SKM-1 treated with dmso at 0.1 percent for 144 hours (cell line): Measurements from ENCODE around the gene RAB11FIP5.
"Not testable (repeated sequence)": the region's sequence is repeated elsewhere in the genome, so short reads cannot be mapped to it uniquely, and the experiment has no call there.

Experiments
- DNase-seq: peaks from one replicate; lab custom pipeline; 2025; ENCODE audit not compliant: unreplicated experiment; lab: John Stamatoyannopoulos, UW

The RAB11FIP5 gene

DNA sequence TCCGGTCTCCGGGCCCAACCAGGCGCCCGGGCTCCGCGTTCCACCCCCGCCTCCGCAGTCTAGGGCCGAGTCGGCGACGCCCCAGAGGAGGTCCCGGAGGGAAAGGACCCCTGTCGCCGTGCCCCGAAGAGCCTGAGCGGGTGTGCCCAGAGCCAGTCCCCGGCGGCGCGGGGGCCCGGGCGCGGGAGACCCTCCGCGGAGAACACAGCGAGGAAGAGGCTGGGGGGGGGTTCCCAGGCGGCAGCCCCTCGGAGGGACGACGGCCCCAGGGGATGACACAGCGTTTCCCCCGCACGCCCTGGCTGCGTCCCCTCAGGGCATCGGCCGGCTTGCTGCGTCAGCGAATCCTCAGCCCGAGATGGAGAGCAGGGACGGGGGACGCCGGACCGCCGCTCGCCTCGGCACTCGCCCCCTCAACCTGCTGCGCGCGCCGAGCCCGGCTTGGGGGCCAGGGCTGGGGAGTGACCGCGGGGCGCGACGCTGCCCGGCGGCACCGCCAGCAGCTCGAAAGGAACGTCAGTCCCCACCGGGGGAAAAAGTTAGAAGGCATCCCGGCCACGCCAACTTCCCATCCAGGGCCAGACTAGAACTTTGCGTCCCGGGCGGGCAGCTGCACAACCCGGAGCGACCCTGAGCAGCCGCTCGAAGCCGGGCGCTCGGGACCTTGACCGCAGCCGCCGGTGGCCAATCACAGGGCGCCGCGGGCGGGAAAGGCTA is 41.9 kb downstream of the RAB11FIP5 start:
- no peak for DNase-seq

DNA sequence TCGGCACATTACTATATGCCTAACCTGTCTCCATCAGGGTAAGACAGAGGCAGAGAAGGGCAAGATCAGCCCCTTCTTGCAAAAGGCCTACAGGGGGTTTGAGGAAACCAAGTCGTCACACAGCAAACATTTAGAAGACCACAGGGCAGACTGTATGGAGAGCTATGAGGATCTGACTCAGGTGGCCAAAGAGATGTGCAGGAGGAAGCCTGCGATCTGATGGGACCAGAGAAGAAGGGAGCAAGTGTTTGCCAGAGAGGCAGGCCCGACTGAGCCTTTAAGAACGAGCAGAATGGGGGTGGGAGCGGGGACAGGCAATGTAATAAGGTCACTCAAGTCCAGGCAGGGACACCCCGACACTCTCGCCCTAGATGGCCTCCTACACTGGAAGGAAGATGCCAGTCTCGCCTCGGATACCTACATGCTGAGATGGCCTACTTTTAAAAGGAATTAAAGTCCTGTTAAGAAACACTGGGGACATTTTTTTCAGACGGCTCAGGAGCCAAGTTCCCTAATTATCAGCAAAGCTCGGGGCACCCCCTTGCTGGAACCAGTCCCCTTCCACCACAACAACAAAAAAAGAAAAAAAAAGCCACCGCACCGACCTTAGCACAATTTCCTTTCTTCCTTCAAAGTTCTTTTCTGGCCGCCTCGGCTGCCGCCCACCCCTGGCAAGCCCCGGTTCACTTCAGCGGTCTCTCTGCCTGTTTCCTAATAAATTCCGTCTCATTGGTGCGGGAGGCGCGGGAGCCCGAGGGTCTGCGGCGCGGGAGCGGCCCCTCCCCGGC is 42.7 kb downstream of the RAB11FIP5 start:
- peak; percentile 4 for DNase-seq

DNA sequence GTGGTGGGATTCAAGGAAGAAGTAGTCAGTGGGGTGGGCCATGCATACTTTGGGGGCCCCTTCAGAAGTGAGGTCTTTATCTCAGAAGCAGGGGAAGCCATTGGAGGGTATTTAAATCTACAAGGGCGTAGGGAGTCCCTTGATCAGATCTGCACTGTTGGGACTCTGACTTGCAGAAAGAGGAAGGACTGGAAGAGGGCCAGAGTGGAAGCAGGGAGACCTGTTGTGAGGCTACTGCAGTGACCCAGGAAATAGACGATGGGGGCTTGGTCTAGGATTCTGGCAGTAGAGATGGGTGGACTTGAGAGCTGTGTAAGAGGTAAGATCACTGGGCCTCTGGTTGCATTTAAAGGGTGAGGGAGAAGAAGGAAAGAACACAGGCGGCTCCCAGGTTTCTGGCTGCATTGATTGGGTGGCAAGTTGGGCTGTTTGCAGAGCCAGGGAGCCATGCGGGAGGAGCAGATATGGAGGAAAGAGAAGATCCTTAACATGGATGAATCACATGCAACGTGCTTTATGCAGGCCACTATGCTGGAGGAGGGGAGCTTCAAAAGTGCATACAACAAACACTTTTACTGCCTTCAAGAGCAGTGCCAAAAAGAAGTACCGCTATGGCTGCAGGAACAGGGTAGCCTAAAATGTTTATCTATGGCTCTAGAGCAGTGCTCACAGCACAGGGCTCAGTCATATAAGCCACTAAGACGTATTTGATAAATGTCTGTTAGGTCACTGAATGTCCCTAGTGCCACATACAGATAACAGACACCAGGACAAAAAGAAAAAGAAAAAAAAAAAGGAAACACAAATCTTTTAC is 43.5 kb downstream of the RAB11FIP5 start:
- peak; percentile 42 for DNase-seq

DNA sequence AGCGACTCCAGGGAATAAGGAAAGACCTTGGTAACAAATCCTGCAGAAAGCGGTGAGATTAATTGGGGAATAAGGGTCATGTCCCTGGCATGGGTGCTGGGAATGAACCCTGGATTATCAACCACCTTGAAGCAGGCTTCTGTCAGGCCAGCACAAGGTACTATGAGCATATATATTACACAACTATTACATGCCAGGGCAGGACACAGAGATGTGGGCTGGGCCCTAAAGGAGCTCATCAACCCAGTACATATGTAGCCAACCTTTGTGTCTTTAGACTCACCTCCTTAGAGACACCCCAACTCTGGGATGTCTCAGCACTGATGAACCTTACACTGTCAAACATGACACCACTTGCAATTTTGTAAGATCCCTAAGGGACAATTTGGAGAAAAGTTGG is 44.6 kb downstream of the RAB11FIP5 start:
- DNase-seq, result no peak

DNA sequence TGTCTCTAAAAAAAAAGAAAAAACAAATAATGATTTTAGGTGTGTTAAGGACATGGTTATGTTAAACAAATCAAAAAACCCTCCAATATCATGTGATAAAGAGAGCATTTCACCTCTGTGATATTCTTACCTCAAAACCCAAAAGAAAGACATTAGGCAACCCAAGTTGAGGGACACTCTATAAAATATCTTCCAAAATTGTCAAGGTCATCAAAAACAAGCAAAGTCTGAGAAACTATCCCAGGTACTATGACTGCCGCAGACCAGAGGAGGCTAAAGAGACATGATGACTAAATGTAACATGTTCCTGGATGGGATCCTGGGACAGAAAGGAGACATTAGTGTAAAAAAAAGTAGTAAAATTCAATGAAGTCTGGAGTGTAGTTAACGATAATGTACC is 45.7 kb downstream of the RAB11FIP5 start:
- DNase-seq, result no peak

DNA sequence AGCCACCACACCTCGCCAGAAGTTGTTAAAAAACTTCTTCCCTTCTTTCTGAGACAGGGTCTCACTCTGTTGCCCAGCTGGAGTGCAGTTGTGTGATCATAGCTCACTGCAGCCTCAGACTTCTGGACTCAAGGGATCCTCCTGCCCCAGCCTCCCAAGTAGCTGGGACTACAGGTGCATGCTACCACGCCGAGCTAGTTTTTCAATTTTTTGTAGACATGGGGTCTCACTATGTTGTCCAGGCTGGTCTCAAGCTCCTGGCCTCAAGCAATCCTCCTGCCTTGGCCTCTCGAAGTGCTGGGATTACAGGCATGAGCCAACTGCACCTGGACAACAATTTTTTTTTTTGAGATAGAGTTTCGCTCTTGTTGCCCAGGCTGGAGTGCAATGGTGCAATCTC is 47.7 kb downstream of the RAB11FIP5 start:
- not testable (repeated sequence) for DNase-seq

DNA sequence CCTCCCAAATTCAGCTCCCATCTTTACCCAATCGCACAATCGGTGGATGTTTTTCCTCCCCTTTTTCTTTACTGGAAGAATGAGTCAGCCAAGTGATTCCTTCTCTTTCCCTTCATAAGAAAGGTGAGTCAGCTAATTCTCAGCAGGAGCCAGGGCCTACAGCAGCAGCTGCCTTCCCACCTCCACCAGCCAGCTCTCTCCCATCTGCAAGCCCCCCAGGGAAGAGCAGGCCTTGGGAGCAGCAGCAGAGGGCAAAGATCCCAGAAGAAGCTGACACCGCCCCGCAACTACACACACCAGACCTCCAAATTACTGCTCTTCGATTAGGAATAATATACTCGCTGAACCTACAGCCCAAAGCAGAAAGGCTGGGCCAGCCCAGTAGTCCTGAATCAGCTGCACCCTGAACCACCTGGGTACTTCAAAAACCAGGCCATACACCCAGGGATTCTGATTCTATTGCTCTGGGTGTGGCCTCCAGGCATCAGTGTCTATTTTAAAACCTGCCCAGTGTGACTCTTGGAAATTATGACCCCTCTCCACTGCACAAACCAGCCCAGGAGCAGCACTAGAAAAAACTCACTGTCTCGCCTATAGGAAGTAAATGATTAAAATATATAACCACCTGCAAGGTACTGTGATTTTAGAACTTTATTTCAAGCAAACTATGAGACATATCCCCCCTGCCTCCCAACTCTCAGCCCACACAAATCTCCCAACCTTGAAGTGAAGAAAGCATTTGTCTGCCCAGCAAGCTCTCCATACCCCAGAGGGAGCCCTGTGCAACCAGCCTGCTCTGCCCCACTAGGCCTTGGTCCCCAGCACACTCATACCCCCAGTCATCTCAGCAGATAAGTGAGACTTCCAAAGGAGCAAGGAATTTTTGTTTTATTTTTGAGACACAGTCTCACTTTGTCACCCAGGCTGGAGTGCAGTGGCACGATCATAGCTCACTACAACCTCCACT is 48.6 kb downstream of the RAB11FIP5 start:
- DNase-seq, result no peak

DNA sequence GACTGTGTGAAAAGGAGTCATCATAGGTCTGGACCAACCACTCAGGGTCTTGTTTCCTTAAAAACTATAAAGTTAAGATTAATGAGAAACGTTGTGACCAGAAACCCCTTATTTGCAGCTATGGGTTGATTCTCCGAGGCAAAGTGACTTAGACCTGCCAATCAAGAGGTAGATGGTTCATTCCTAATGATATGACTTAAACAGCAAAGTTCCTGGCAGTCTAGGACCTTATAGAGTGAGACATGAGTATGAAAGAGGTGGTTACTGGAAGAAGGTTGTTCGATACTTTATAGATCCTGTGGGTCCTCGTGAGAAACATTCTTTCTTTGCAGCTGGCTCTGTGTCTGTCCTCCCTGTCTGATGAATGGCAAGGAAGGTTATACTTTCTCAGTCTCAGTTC is 49.3 kb downstream of the RAB11FIP5 start:
- DNase-seq, result no peak

DNA sequence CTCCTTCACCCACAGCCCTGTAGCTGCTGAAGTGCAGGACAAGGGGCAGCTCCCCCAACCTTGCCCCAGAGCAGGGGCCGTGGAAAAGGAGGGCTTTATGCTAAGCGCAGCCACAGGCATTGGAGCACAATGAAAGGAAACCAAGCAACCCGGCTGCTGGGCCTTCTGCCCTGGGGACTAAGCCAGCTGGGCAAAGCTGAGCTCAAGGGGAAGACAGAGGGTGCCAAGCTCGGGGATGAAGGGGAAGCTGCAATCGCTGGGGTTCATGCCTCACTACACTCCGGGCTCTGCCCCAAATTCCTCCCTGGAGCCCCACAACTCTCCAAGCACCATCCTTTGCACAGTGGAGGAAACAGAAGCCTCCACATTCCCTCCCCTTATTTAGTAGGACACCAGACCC is 53.6 kb downstream of the RAB11FIP5 start:
- no peak for DNase-seq

DNA sequence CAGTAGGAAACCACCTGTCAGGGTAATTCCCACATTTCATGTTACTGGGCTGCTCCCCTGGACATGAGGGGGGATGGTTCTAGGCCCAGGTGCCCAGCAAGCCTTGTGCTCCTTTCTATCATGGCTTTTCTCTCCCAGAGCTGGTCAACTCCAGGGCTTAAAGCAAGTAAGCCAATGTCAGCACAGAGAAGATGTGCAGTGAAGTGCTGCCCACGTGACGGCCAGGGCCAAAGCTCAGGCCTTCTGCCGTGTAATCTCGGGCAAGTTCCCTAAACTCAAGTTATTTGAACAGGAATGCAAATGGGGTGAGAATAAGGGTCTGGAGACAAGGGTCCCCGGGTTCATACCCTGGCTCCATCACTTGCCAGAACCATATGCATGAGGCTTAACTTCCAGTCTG is 57.8 kb downstream of the RAB11FIP5 start:
- no peak for DNase-seq

DNA sequence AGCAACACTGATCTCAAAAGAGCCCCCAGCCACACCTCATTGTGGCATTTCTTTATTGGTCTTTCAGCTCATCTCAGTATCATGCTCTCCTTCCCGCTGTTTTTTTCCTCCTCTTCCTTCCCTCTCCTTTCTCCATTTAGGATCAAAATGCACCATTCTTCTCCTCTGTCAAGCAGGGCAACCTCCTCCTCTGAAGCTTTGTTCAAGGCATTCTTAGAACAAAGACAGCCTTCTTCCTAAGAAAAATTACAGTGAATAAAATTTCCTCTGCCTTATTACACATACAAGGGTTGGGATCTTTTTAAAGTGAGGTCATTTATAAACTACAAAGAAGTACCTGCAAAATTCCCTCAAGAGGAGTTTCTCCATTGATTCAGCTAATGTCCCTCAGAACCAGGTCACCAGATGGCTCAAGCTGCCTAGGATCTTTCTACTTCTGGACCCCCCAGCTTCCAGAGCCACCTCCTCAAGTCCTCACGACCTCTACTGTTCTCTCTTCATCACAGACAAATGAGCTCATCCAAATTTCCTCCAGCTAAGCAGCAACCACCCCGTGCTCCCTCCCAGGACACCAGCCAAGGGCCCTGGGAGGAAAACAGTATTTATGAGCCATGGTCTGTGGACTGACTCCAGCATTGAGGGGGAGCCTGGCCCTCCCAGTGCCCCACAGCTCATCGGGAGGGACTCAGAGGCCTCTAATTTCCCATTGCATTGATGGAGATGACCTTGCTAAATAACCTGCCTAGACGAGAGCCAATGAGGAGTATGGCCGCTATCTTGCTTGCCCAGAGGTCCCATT is 59.2 kb downstream of the RAB11FIP5 start:
- no peak for DNase-seq

DNA sequence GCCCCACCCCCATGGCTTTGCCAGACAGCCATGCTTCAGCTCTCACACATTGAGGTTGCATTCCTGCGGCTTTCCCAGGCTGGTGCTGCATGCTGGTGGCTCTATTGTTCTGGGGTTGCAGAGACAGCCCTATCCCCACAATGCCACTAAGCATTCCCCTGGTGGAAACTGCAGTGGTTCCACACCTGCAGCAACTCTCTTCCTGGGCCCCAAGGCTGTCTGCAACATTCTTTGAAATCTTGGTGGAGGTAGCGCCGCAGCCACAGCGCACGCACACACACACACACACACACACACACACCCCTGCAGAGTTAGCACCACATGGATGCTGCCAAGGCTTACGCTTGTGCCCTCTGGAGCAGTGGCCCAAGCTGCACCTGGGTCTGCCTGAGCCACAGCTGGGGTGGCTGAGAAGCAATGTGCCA is 62.6 kb downstream of the RAB11FIP5 start:
- no peak for DNase-seq

DNA sequence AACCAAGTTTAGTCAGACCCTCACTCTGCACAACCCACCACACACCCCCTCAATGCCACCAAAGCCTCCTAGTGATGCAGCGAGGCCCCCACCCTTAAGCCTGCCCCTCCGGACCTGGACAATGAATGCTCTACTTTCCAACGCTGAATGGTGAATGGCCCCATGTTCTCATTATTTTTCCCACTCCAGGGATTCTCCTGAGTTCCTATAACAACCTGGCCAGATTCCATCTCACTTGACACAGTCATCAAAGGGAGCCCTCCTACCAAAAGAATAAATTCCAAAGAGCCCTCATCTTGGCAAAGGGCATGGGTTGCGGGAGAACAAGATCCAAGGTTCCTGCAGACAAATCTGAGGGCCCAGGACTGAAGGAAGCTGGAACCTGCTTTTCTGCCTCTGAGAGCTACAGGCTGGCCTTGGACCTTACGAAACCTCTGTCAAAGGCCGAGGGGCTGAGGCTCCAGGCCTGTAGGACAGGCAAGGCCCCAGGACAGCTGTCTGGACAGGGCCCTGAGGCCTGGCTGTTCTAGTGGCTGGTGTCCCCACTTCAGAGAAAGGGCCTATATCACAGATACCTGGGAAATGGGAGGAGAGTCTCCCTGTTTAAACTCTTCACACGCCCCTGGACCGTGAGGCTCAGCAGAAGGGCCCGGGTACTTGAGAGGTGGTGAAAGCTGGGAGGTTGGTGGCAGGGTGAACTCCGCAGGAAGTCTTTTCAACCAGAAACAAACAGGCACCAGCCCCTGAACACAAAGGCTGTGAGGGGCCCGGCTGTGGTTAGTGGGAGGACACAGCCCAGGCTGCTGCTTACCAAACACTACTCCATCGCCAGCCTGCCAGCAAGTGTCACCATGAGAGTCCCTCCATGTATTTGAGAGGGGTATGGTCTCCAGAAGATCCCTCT is 68.6 kb downstream of the RAB11FIP5 start:
- no peak for DNase-seq

DNA sequence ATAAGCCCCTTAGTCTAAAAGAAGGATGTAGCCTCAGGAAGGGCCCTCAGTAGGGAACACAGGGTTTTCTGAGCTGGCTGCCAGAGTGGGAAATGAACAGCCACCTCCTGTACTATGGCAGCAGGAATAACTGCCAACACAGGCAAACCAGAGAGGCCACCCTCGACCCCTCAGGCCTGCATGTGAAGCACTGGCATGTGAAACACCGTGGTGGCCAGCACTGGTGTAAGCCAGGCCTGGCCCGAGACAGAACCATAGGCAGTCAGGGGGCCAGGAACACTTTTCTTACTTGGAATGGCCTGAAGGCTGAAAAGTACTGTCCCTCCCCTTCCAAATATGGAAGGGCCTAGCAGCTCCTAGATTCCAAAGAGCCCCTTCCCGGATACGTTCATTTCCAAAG is 69.5 kb downstream of the RAB11FIP5 start:
- no peak for DNase-seq

DNA sequence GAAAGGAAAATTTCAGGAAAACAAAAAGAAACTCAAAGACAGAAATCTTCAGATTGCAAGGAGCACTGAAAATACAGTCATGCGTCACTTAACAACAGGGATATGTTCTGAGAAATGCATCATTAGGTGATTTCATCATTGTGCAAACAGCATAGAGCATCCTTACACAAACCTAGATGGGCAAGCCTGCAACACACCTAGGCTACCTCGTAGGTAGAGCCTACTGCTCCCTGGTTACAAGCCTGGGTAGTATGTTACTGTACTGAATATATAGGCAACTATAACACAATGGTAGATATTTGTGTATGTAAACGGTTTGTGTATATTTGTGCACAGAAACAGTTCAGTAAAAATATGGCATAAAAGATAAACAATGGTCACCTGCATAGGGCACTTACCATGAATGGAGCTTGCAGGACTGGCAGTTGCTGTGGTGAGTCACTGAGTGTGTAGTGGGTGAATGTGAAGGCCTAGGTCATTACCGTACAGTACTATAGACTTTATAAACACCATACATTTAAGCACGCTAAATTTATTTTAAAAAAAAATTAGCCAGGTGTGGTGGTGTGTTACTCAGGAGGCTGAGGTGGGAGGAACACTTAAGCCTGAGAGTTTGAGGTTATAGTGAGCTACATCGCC is 74.7 kb downstream of the RAB11FIP5 start:
- no peak for DNase-seq

DNA sequence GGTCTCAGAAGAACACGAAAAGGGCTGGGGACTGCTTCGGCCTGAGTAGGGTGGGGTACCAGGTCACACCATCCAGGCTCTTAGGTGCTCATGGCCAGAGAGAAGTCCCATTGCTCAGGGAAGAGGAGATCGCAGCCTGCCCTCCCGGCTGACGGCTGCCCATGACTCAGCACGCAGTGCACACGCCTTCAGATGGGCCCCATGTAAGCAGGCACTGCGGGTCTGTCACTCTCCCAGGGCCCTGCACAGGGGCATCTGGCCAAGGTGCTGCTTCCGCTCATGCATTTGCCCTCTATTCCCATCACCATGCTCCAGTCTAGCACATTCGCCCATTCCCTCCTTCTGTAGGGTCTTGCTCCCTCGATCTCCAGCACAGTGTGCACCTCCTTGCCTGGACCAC is 76.0 kb downstream of the RAB11FIP5 start:
- DNase-seq, result no peak

DNA sequence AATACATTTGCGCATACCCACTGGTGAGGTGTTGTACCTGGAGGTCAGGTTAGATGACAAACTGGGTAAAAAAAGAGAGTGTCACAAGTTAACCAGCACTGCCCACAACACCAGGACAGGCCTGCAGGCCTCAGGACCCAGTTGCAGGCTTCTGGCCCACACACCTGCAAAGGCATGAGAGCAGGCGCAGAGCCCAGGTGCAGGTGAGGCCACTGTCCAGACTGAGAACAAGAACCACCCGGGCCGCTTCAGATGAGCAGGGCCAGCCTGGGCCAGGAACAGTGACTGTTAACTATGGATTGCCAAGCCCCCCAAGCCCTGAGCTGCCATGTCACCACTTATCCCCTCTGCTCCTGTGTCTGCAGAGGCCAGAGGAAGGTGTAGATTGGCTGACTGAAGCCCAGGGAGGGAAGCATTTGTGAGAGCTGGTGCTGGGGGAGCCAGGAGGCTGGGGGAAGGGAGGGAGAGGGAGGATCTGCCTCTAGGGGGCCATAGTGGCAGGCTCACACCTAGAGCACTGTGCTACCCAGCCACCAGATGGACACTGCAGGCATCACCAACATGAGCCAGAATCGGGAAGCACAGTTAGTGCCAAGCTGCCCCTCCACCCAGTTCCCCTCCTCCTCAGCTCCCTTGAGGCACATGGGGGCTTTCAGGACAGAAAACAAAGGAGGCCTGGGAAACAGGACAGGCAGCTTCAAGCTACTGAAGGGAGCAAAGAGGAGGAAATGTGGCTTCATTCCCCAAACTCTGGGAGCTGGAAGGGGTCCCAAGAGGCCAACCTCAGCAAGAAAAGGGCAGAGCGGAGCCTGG is 76.6 kb downstream of the RAB11FIP5 start:
- DNase-seq, result peak; percentile 2
